ENCODE results near the gene C10orf90.

- no peak for TF ChIP-seq CTCF (IDR thresholded peaks at IDR 0.05; ENCODE audit: low read length)
- no peak for TF ChIP-seq EZH2 (IDR thresholded peaks at IDR 0.05; ENCODE audit: borderline replicate concordance, low read length)
Observed at GRCh38 chr10:126398383-126398743, 272.1 kb downstream of the C10orf90 start.
